OCI-M2 (cell line): ENCODE data around the gene SCYGR5.
"Not testable (repeated sequence)": the region's sequence is repeated elsewhere in the genome, so short reads cannot be mapped to it uniquely, and the experiment has no call there.

Source experiments
- DNase-seq: peaks from one replicate; lab custom pipeline; 2025; ENCODE audit not compliant: unreplicated experiment; lab: John Stamatoyannopoulos, UW

Gene SCYGR5

DNA sequence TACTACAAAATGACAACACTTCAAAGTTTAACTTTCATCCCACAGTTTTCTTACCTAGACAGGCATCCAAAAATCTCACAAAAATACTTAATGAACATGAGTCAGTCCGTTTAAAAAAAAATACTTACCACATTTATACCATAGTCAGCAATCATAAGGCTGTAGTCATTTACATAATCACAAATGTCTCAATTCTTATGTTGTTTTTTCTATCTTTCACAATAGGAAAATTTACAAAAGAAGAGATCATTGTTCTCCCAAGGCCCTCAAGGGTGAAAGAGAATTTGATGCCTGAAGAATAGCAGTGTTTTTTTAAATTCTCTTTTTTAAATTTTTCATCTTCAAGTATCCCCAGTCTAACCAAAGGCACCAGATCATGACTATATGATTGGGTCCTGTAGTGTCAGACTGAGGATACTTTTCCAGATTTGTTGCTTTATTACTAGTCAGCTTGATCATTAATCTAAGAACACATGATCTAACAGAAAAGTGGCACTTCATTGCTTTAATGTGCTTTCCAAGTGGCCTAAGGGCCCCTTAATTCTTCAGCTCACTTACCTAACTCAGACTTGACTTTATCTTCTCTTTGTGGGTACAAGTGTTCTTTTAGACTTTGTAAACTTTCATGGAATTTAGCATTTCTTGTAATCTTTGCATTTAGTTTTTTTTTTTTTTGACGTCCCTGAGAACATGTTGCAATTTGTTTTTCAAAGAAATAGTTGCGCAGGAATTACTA, 4.7 kb downstream of the SCYGR5 start:
- no peak for DNase-seq

GRCh38 chr2:227673620-227674019, 7.0 kb downstream of the SCYGR5 start:
- not testable (repeated sequence) for DNase-seq

GRCh38 chr2:227674485-227674884, 7.9 kb downstream of the SCYGR5 start:
- no peak for DNase-seq

DNA sequence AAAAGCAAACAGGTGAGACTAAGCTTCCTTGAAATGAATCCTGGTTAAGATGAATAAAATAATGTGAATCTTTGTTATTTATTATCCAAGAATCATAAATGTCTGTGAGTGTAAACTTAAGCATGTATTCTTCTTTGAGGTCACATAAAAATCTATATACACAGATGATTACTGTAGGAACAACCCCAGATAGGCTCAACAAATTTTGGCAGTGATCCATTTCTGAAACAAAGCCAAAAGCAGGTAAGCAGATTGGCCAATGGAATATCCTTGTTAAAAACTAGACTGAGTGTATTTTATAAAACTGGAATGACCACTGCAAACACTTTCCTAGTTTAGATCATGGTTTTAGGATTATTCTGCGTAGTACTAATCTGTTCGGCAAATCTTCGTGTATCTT, 11.3 kb downstream of the SCYGR5 start:
- DNase-seq: no peak

GRCh38 chr2:227684258-227684657, 17.7 kb downstream of the SCYGR5 start:
- DNase-seq: no peak

GRCh38 chr2:227687189-227687588, 20.6 kb downstream of the SCYGR5 start:
- DNase-seq: no peak

GRCh38 chr2:227696990-227697679, 30.5 kb downstream of the SCYGR5 start:
- no peak for DNase-seq

DNA sequence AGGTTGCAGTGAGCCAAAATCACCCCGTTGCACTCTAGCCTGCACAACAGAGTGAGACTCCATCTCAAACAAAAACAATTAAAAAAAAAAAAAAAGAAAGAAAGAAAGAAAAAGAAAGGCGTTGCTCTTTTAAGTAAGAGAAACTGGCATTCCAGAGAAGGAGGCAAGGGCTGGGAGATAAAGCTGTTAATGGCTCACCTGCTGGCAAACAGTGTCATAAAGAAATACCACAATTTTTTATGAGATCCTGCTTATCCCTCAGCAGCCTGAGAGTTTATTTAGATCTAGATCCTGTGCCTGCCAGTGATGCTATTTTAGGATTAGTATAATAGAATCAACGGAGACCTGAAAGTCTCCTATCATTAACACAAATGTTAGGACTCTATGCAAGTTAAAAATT, 35.0 kb downstream of the SCYGR5 start:
- no peak for DNase-seq

- DNase-seq: no peak
Measured at GRCh38 chr2:227703280-227703732, 36.7 kb downstream of the SCYGR5 start.

- no peak for DNase-seq
Measured at GRCh38 chr2:227703961-227704360, 37.4 kb downstream of the SCYGR5 start.

DNA sequence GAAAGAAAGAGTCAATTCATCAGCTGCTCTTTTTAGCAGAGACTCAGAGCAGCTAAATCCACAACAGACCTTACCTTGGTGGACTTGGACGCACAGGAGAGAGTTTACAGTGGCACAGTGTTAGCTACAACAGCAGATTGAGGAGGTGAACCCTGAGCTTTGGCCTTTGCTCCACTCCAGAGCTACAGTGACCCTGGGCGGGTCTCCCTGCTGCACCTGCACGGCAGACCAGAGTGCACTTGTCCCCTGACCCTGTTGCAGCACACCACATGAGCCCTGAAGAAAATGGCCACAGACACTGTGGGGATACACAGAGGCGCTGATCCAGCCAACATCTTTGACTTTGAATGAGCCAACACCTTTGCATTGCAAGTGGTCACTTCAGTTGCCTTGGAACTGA, 40.3 kb downstream of the SCYGR5 start:
- DNase-seq: no peak

- DNase-seq: no peak
Measured at GRCh38 chr2:227707390-227707789, 40.8 kb downstream of the SCYGR5 start.

DNA sequence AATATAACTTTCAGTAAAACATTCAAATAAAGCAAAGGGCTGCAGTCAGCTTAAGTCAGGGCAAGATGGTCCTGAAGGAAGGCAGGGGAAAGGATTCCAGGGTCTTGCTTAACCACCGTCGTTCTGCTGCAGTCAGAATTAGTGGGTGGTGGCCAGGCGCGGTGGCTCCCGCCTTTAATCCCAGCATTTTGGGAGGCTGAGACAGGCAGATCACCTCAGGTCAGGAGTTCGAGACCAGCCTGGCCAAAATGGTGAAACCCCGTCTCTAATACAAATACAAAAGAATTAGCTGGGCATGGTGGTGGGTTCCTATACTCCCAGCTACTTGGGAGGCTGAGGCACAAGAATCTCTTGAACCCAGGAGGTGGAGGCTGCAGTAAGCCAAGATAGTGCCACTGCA, 44.4 kb downstream of the SCYGR5 start:
- DNase-seq: no peak

GRCh38 chr2:227713291-227713690, 46.7 kb downstream of the SCYGR5 start:
- no peak for DNase-seq

GRCh38 chr2:227716501-227716900, 49.9 kb downstream of the SCYGR5 start:
- no peak for DNase-seq
